Keratinocyte (primary cell): ENCODE data around the gene SNX17. TPM values are rescaled to one million over a fixed set of nuclear protein-coding genes. Genes with fewer than 3 reads are reported as not detected.

Experiments used
- DNase-seq: peaks from one replicate; pipeline ENCODE4 v3.0.0-alpha.2; 2011; ENCODE audit warnings: low read depth, missing footprints, low spot score
- FAIRE-seq: peaks from 2 replicates; lab custom pipeline; 2011; peaks lifted over from hg19 to GRCh38; lab: Jason Lieb, UNC
- H2AFZ ChIP-seq: 2 replicates; pipeline ENCODE4 v1.6.0; 2012; ENCODE audit warnings: low read length, control low read depth, inconsistent platforms; ENCODE audit not compliant: control insufficient read depth
- H3K27ac ChIP-seq: 2 replicates; pipeline ENCODE4 v1.5.1; 2011; ENCODE audit warnings: low read length; ENCODE audit not compliant: control insufficient read depth, insufficient read depth
- H3K27me3 ChIP-seq: 3 replicates; pipeline ENCODE4 v1.6.0; 2011; ENCODE audit warnings: low read length; ENCODE audit not compliant: control insufficient read depth, insufficient read depth; ENCODE audit errors: extremely low read depth
- H3K36me3 ChIP-seq, 2 experiments: 2 replicates in 1 of 2; 3 replicates in 1 of 2; pipeline ENCODE4 v1.5.1; 2011; ENCODE audit warnings: low read length in 2 of 2, mild to moderate bottlenecking in 1 of 2; ENCODE audit not compliant: control insufficient read depth in 2 of 2, insufficient read depth in 2 of 2; ENCODE audit errors: extremely low read depth in 1 of 2
- H3K4me1 ChIP-seq: 3 replicates; pipeline ENCODE4 v1.5.1; 2011; ENCODE audit warnings: low read length; ENCODE audit not compliant: control insufficient read depth, insufficient read depth; ENCODE audit errors: extremely low read depth
- H3K4me2 ChIP-seq: 3 replicates; pipeline ENCODE4 v1.6.0; 2011; ENCODE audit warnings: low read depth, low read length; ENCODE audit not compliant: control insufficient read depth, insufficient read depth; ENCODE audit errors: extremely low read depth
- H3K4me3 ChIP-seq, 3 experiments: fragments of 200-600 bp in 1 of 3; sonication (generic) in 1 of 3; 2 replicates in 2 of 3; 3 replicates in 1 of 3; pipeline ENCODE4 v1.5.1; 2011 to 2016; ENCODE audit warnings: low read length in 3 of 3, mild to moderate bottlenecking in 3 of 3, control low read depth in 2 of 3, inconsistent platforms in 1 of 3, low read depth in 1 of 3, mixed read lengths in 1 of 3, mixed run types in 1 of 3, moderate library complexity in 1 of 3; ENCODE audit not compliant: control insufficient read depth in 2 of 3, insufficient read depth in 2 of 3; ENCODE audit errors: extremely low read depth in 1 of 3
- H3K79me2 ChIP-seq: 2 replicates; pipeline ENCODE4 v1.6.0; 2012; ENCODE audit warnings: low read length; ENCODE audit not compliant: control insufficient read depth, insufficient read depth
- H3K9ac ChIP-seq: 3 replicates; pipeline ENCODE4 v1.6.0; 2011; ENCODE audit warnings: low read length; ENCODE audit not compliant: control insufficient read depth, insufficient read depth; ENCODE audit errors: extremely low read depth
- H3K9me1 ChIP-seq: 3 replicates; pipeline ENCODE4 v1.6.0; 2011; ENCODE audit warnings: low read length; ENCODE audit not compliant: control insufficient read depth, insufficient read depth; ENCODE audit errors: extremely low read depth
- H3K9me3 ChIP-seq: 2 replicates; pipeline ENCODE4 v1.5.1; 2012; ENCODE audit warnings: low read depth, low read length; ENCODE audit not compliant: control insufficient read depth
- H4K20me1 ChIP-seq: 3 replicates; pipeline ENCODE4 v1.6.0; 2011; ENCODE audit warnings: low read length; ENCODE audit not compliant: control insufficient read depth, insufficient read depth; ENCODE audit errors: extremely low read depth
- EZH2 ChIP-seq: IDR thresholded peaks from one replicate; pipeline ENCODE4 v1.6.1; 2012; ENCODE audit warnings: inconsistent platforms, mild to moderate bottlenecking, low read length, moderate library complexity
- dilution Hi-C: fragments of 300-500 bp; cut with MboI; formaldehyde crosslinking; loops from one replicate; pipeline ENCODE4 v1.7.0; 2020; ENCODE audit warnings: low sequenced_read_pairs; ENCODE audit not compliant: extremely low pct_ligation_motif_present
- polyA plus RNA-seq, 5 experiments: library from polyadenylated mRNA; depleted of rRNA in 3 of 5; stranded (reverse) in 3 of 5; stranded (forward) in 1 of 5; unstranded in 1 of 5; fragments of >200 nt; gene quantifications; 1 replicate in 1 of 5; 2 replicates in 3 of 5; 3 replicates in 1 of 5; pipeline versions ENCODE4 v1.2.1 to v1.2.3, GENCODE V29; 2011 to 2012; ENCODE audit warnings: missing spikeins in 2 of 5, low read depth in 1 of 5, low replicate concordance in 1 of 5
- TF ChIP-seq, protein P1 (sequence below), 3 experiments: IDR thresholded peaks in 1 of 3; conservative IDR thresholded peaks in 1 of 3; optimal IDR thresholded peaks in 1 of 3; 2 replicates in 2 of 3; 3 replicates in 1 of 3; pipeline versions ENCODE3 to v1.5.1; 2011; ENCODE audit warnings: low read length in 3 of 3, mild to moderate bottlenecking in 3 of 3, moderate library complexity in 2 of 3, control low read depth in 1 of 3, inconsistent platforms in 1 of 3; ENCODE audit not compliant: insufficient read depth in 2 of 3; ENCODE audit errors: extremely low read depth in 1 of 3

The SNX17 gene
- polyA plus RNA-seq, 1 donor (not counting 4 experiments of a cell fraction or from before 2014, with no cell fraction given), result 83.3 TPM

GRCh38 chr2:27335311-27335710 lies 35.1 kb upstream of the SNX17 start:
- DNase-seq (no peak), FAIRE-seq (no peak)
- no peaks in the 10 kb centered on the region for H4K20me1 ChIP-seq
- no peaks in the 10 kb centered on the region for H3K27me3 ChIP-seq
- H3K36me3 ChIP-seq, result peaks cover 38 to 45% of the 10 kb centered on the region in 2 experiments
- no peak overlapping the region for H3K27ac ChIP-seq
- H3K4me3 ChIP-seq, result no peak overlapping the region
- H3K9ac ChIP-seq, result no peak overlapping the region
- no peaks in the 10 kb centered on the region for H3K9me1 ChIP-seq
- H3K79me2 ChIP-seq, result no peaks in the 10 kb centered on the region
- H3K4me2 ChIP-seq, result no peak overlapping the region
- no peak overlapping the region for H2AFZ ChIP-seq
- no peaks in the 10 kb centered on the region for H3K4me1 ChIP-seq
- TF ChIP-seq EZH2, result no peak
- TF ChIP-seq, protein P1, sequence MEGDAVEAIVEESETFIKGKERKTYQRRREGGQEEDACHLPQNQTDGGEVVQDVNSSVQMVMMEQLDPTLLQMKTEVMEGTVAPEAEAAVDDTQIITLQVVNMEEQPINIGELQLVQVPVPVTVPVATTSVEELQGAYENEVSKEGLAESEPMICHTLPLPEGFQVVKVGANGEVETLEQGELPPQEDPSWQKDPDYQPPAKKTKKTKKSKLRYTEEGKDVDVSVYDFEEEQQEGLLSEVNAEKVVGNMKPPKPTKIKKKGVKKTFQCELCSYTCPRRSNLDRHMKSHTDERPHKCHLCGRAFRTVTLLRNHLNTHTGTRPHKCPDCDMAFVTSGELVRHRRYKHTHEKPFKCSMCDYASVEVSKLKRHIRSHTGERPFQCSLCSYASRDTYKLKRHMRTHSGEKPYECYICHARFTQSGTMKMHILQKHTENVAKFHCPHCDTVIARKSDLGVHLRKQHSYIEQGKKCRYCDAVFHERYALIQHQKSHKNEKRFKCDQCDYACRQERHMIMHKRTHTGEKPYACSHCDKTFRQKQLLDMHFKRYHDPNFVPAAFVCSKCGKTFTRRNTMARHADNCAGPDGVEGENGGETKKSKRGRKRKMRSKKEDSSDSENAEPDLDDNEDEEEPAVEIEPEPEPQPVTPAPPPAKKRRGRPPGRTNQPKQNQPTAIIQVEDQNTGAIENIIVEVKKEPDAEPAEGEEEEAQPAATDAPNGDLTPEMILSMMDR (optimal IDR thresholded peaks at IDR 0.05 in 1 of 3, IDR thresholded peaks at IDR 0.05 in 1 of 3, conservative IDR thresholded peaks at IDR 0.05 in 1 of 3; ENCODE audit: extremely low read depth in 1 of 3, insufficient read depth in 2 of 3, low read length in 3 of 3), result no peak
- no peaks in the 10 kb centered on the region for H3K9me3 ChIP-seq
- dilution Hi-C loops, result no loop called here

- TF ChIP-seq EZH2, result no peak
- TF ChIP-seq, protein P1 (optimal IDR thresholded peaks at IDR 0.05 in 1 of 3, IDR thresholded peaks at IDR 0.05 in 1 of 3, conservative IDR thresholded peaks at IDR 0.05 in 1 of 3; ENCODE audit: extremely low read depth in 1 of 3, insufficient read depth in 2 of 3, low read length in 3 of 3), result no peak
- H3K4me2 ChIP-seq, result no peak overlapping the region
- H3K4me1 ChIP-seq, result no peaks in the 10 kb centered on the region
- no peak overlapping the region for H2AFZ ChIP-seq
- H3K79me2 ChIP-seq, result no peaks in the 10 kb centered on the region
- peaks cover 39 to 41% of the 10 kb centered on the region in 2 experiments for H3K36me3 ChIP-seq
- no peaks in the 10 kb centered on the region for H3K27me3 ChIP-seq
- no peak overlapping the region for H3K9ac ChIP-seq
- DNase-seq (no peak), FAIRE-seq (no peak)
- H4K20me1 ChIP-seq, result no peaks in the 10 kb centered on the region
- no peak overlapping the region for H3K27ac ChIP-seq
- dilution Hi-C loops, result no loop called here
- H3K9me3 ChIP-seq, result no peaks in the 10 kb centered on the region
- no peaks in the 10 kb centered on the region for H3K9me1 ChIP-seq
- no peak overlapping the region for H3K4me3 ChIP-seq
These were observed 34.2 kb upstream of the SNX17 start for GRCh38 chr2:27336173-27336572.
